ENCODE results near the gene MCF2L2.

GRCh38 chr3:183217548-183218332, 210.7 kb downstream of the MCF2L2 start:
- TF ChIP-seq CTCF (conservative IDR thresholded peaks at IDR 0.05) (no peak), EZH2 (IDR thresholded peaks at IDR 0.05; ENCODE audit: low read depth) (no peak)
